IMR-90 (cell line): Measurements from ENCODE around the gene PEAK3. TPM values are rescaled to one million over a fixed set of nuclear protein-coding genes. Genes with fewer than 3 reads are reported as not detected.

ENCODE experiments used
- ATAC-seq: fragments of 200-7000 bp; cut with Tn5 transposase; 2 replicates; pipeline ENCODE4 v1.9.1; 2020; ENCODE audit warnings: low read depth, mild to moderate bottlenecking, moderate library complexity
- BruUV-seq: library from RNA; stranded (reverse); fragments of 400-500 nt; replicated peaks from 2 replicates; lab custom pipeline; 2021; lab: Mats Ljungman, UMichigan
- CTCF ChIA-PET: fragments of 300-600 bp; formaldehyde crosslinking; extraction: SDS; loops from one replicate; lab custom pipeline; 2021; ENCODE audit warnings: antibody characterized with exemption; lab: Yijun Ruan, JAX
- POLR2A ChIA-PET: fragments of 300-600 bp; sonication (Branson Sonifier 250); formaldehyde crosslinking; loops from one replicate; lab custom pipeline; 2022; ENCODE audit warnings: antibody characterized with exemption; ENCODE audit not compliant: unreplicated experiment; lab: Charles Lee
- DNase-seq: peaks from one replicate; pipeline ENCODE4 v3.0.0; 2013
- H2AFZ ChIP-seq: replicated peaks from 2 replicates; pipeline ENCODE3; 2013; ENCODE audit warnings: low read length, mild to moderate bottlenecking; ENCODE audit not compliant: poor library complexity
- H2AK5ac ChIP-seq: 2 replicates; pipeline ENCODE4 v1.6.1; 2013; ENCODE audit warnings: low read depth, low read length, inconsistent platforms
- H2AK9ac ChIP-seq: replicated peaks from 2 replicates; pipeline ENCODE3; 2013; ENCODE audit warnings: mild to moderate bottlenecking, low read depth, low read length, moderate library complexity; ENCODE audit not compliant: poor library complexity
- H2BK120ac ChIP-seq: 2 replicates; pipeline ENCODE4 v1.6.1; 2013; ENCODE audit warnings: low read depth, low read length, inconsistent platforms
- H2BK15ac ChIP-seq: 3 replicates; pipeline ENCODE4 v1.6.1; 2013; ENCODE audit warnings: low read depth, low read length, inconsistent platforms
- H2BK20ac ChIP-seq: 2 replicates; pipeline ENCODE4 v1.6.1; 2013; ENCODE audit warnings: low read depth, mild to moderate bottlenecking, inconsistent platforms, low read length, moderate library complexity
- H2BK5ac ChIP-seq: 2 replicates; pipeline ENCODE4 v1.6.1; 2013; ENCODE audit warnings: mild to moderate bottlenecking, low read depth, low read length, inconsistent platforms; ENCODE audit not compliant: poor library complexity, severe bottlenecking
- H3K14ac ChIP-seq: replicated peaks from 2 replicates; pipeline ENCODE4 v1.6.1; 2013; ENCODE audit warnings: low read depth, low read length, inconsistent platforms
- H3K18ac ChIP-seq: 2 replicates; pipeline ENCODE4 v1.6.1; 2013; ENCODE audit warnings: low read depth, low read length, control low read depth
- H3K23ac ChIP-seq: 2 replicates; pipeline ENCODE4 v1.6.1; 2013; ENCODE audit warnings: low read depth, low read length, inconsistent platforms
- H3K27ac ChIP-seq: 2 replicates; pipeline ENCODE4 v1.5.1; 2013; ENCODE audit warnings: mild to moderate bottlenecking, control low read depth, low read length; ENCODE audit not compliant: insufficient read depth
- H3K27me3 ChIP-seq: 2 replicates; pipeline ENCODE4 v1.6.1; 2013; ENCODE audit warnings: low read length; ENCODE audit not compliant: control insufficient read depth, insufficient read depth
- H3K36me3 ChIP-seq: 2 replicates; pipeline ENCODE4 v1.6.1; 2013; ENCODE audit warnings: low read length, mixed read lengths; ENCODE audit not compliant: control insufficient read depth, insufficient read depth
- H3K4ac ChIP-seq: 2 replicates; pipeline ENCODE4 v1.6.1; 2013; ENCODE audit warnings: low read depth, low read length, inconsistent platforms
- H3K4me1 ChIP-seq: 2 replicates; pipeline ENCODE4 v1.6.1; 2013; ENCODE audit warnings: low read length, mixed read lengths; ENCODE audit not compliant: control insufficient read depth, insufficient read depth
- H3K4me2 ChIP-seq: 2 replicates; pipeline ENCODE4 v1.6.1; 2013; ENCODE audit warnings: low read depth, mild to moderate bottlenecking, control low read depth, low read length, moderate library complexity
- H3K4me3 ChIP-seq: 2 replicates; pipeline ENCODE4 v1.5.1; 2013; ENCODE audit warnings: low read depth, mild to moderate bottlenecking, control low read depth, low read length, moderate library complexity; ENCODE audit not compliant: insufficient read depth
- H3K56ac ChIP-seq: 2 replicates; pipeline ENCODE4 v1.6.1; 2013; ENCODE audit warnings: low read length, inconsistent platforms; ENCODE audit not compliant: insufficient read depth; ENCODE audit errors: extremely low read depth
- H3K79me1 ChIP-seq, 2 experiments: 2 replicates each; pipeline ENCODE4 v1.6.1; 2013; ENCODE audit warnings: low read length in 2 of 2, inconsistent platforms in 1 of 2, low read depth in 1 of 2
- H3K9ac ChIP-seq: 2 replicates; pipeline ENCODE4 v1.6.1; 2013; ENCODE audit warnings: low read depth, low read length, control low read depth
- H3K9me1 ChIP-seq: 2 replicates; pipeline ENCODE4 v1.6.1; 2013; ENCODE audit warnings: low read length, inconsistent platforms; ENCODE audit not compliant: insufficient read depth
- H3K9me3 ChIP-seq: 2 replicates; pipeline ENCODE4 v1.6.1; 2013; ENCODE audit warnings: low read length; ENCODE audit not compliant: control insufficient read depth, insufficient read depth
- H4K20me1 ChIP-seq: 2 replicates; pipeline ENCODE4 v1.6.1; 2013; ENCODE audit warnings: low read length, inconsistent platforms; ENCODE audit not compliant: insufficient read depth
- H4K5ac ChIP-seq: 2 replicates; pipeline ENCODE4 v1.6.1; 2013; ENCODE audit warnings: mild to moderate bottlenecking, low read depth, low read length, control low read depth
- H4K8ac ChIP-seq, 2 experiments: 2 replicates each; pipeline ENCODE4 v1.6.1; 2013; ENCODE audit warnings: low read depth in 2 of 2, low read length in 2 of 2, control low read depth in 1 of 2, inconsistent platforms in 1 of 2
- H4K91ac ChIP-seq: 2 replicates; pipeline ENCODE4 v1.6.1; 2013; ENCODE audit warnings: low read depth, low read length, inconsistent platforms; ENCODE audit not compliant: insufficient read depth
- BHLHE40 ChIP-seq: fragments of 150-350 bp; IDR thresholded peaks from 2 replicates; pipeline ENCODE4 v1.6.1; 2016; ENCODE audit warnings: mild to moderate bottlenecking, low read depth, low read length
- CEBPB ChIP-seq: IDR thresholded peaks from 2 replicates; pipeline ENCODE4 v1.6.1; 2012; ENCODE audit warnings: low read depth, low read length, improper control_type of control experiment
- MAFK ChIP-seq: IDR thresholded peaks from 2 replicates; pipeline ENCODE4 v1.6.1; 2012; ENCODE audit warnings: low read depth, low read length, improper control_type of control experiment
- MAZ ChIP-seq: IDR thresholded peaks from 2 replicates; pipeline ENCODE4 v1.6.1; 2012; ENCODE audit warnings: low read depth, mild to moderate bottlenecking, low read length, improper control_type of control experiment, moderate library complexity, borderline replicate concordance
- MXI1 ChIP-seq: IDR thresholded peaks from 2 replicates; pipeline ENCODE4 v1.6.1; 2012; ENCODE audit warnings: low read depth, mild to moderate bottlenecking, low read length, moderate library complexity, borderline replicate concordance
- NFE2L2 ChIP-seq: fragments of 150-350 bp; IDR thresholded peaks from 2 replicates; pipeline ENCODE4 v1.6.1; 2016; ENCODE audit warnings: low read depth, mild to moderate bottlenecking, low read length
- RAD21 ChIP-seq: IDR thresholded peaks from 2 replicates; pipeline ENCODE4 v1.6.1; 2012; ENCODE audit warnings: low read length, improper control_type of control experiment
- RFX5 ChIP-seq: IDR thresholded peaks from 2 replicates; pipeline ENCODE4 v1.8.0; 2012; ENCODE audit warnings: low read depth, mild to moderate bottlenecking, low read length, moderate library complexity
- SMC3 ChIP-seq: fragments of 150-350 bp; IDR thresholded peaks from 2 replicates; pipeline ENCODE4 v1.6.1; 2016; ENCODE audit warnings: low read depth, mild to moderate bottlenecking, antibody characterized with exemption, low read length, moderate library complexity
- WGBS, 2 experiments: methylation state at CpG; one replicate each; pipeline versions ENCODE4 v1.1.5 to v1.1.7; 2013; ENCODE audit warnings: missing lambda C conversion rate in 2 of 2; ENCODE audit not compliant: insufficient read length in 1 of 2; ENCODE audit errors: extremely low coverage in 2 of 2; 5-methylcytosine and 5-hydroxymethylcytosine counted together
- dilution Hi-C: fragments of 300-500 bp; cut with HindIII; formaldehyde crosslinking; loops from one replicate; pipeline ENCODE4 v1.14.3; 2018; ENCODE audit warnings: low sequenced_read_pairs; ENCODE audit not compliant: unreplicated experiment
- in situ Hi-C: fragments of 300-500 bp; cut with MboI; formaldehyde crosslinking; loops from 3 replicates; pipeline ENCODE4 v1.14.3; 2019; ENCODE audit warnings: low sequenced_read_pairs, inconsistent platforms, mixed read lengths
- intact Hi-C: fragments of 100-400 bp; cut with micrococcal nuclease; formaldehyde crosslinking; loops from 2 replicates; pipeline ENCODE4 v1.10.0; 2022
- polyA plus RNA-seq, 3 experiments: library from polyadenylated mRNA; depleted of rRNA; stranded (reverse); fragments of >200 nt; gene quantifications; 2 replicates each; pipeline ENCODE4 v1.2.3, GENCODE V29; 2012; ENCODE audit warnings: low replicate concordance in 1 of 3
- total RNA-seq: library from RNA; depleted of rRNA; stranded (reverse); fragments of >200 nt; gene quantifications from 2 replicates; pipeline ENCODE4 v1.2.3, GENCODE V29; 2012
- TF ChIP-seq, protein P1 (sequence below): fragments of 150-350 bp; IDR thresholded peaks from 2 replicates; pipeline ENCODE4 v1.6.1; 2017; ENCODE audit warnings: mild to moderate bottlenecking, antibody characterized with exemption, low read length, low read depth

The PEAK3 gene
- total and polyA plus RNA-seq, 2 of the 4 experiments (the other 2 are of a cell fraction) = under 0.01 to 0.09 TPM

DNA sequence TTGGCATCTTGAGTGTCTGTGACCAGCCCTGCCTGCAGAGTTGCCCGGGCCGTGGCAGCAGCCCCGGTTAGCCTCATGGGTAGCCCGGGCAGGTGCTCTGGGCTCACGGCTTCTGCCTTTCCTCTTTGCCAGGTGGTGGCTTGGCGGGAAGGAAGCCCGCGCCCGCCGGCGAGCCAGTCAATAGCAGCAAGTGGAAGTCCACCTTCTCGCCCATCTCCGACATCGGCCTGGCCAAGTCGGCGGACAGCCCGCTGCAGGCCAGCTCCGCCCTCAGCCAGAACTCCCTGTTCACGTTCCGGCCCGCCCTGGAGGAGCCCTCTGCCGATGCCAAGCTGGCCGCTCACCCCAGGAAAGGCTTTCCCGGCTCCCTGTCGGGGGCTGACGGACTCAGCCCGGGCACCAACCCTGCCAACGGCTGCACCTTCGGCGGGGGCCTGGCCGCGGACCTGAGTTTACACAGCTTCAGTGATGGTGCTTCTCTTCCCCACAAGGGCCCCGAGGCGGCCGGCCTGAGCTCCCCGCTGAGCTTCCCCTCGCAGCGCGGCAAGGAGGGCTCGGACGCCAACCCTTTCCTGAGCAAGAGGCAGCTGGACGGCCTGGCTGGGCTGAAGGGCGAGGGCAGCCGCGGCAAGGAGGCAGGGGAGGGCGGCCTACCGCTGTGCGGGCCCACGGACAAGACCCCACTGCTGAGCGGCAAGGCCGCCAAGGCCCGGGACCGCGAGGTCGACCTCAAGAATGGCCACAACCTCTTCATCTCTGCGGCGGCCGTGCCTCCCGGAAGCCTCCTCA, 55.7 kb downstream of the PEAK3 start:
- POLR2A ChIA-PET = no interaction called here
- no TSS peak for BruUV-seq
- TF ChIP-seq CEBPB (no peak), NFE2L2 (no peak), MAZ (no peak), BHLHE40 (no peak), RFX5 (no peak), MXI1 (no peak), RAD21 (no peak), SMC3 (no peak), MAFK (no peak)
- TF ChIP-seq, protein P1, sequence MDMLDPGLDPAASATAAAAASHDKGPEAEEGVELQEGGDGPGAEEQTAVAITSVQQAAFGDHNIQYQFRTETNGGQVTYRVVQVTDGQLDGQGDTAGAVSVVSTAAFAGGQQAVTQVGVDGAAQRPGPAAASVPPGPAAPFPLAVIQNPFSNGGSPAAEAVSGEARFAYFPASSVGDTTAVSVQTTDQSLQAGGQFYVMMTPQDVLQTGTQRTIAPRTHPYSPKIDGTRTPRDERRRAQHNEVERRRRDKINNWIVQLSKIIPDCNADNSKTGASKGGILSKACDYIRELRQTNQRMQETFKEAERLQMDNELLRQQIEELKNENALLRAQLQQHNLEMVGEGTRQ = no peak

More for the DNA sequence above, 55.7 kb downstream of the PEAK3 start:
- H3K4me2 ChIP-seq = no peak overlapping the region
- no peak overlapping the region for H4K5ac ChIP-seq
- no peak overlapping the region for H2BK20ac ChIP-seq
- ATAC-seq (no peak), DNase-seq (no peak)
- no peaks in the 10 kb centered on the region for H3K27me3 ChIP-seq
- H3K56ac ChIP-seq = no peak overlapping the region
- CTCF ChIA-PET = interaction anchor here (0.6 kb wide), 1 partner anchor 88 kb away, joined by 7 read pairs; no protein-coding TSS in a partner anchor
- no peak overlapping the region for H2AK5ac ChIP-seq
- no peak overlapping the region for H4K8ac ChIP-seq
- no peak overlapping the region for H2BK15ac ChIP-seq
- intact Hi-C loops = no loop called here
- WGBS, 2 experiments = 93% methylated on average over 38 of the region's 59 CpGs; no CpG with 5 or more reads in 1 of the 2 experiments
- H2BK120ac ChIP-seq = no peak overlapping the region
- H3K27ac ChIP-seq = no peak overlapping the region
- no peak overlapping the region for H3K23ac ChIP-seq
- peaks cover 77% of the 10 kb centered on the region for H3K36me3 ChIP-seq
- H4K20me1 ChIP-seq = peaks cover 16% of the 10 kb centered on the region
- no peak overlapping the region for H2AK9ac ChIP-seq
- no peak overlapping the region for H3K18ac ChIP-seq
- H3K79me1 ChIP-seq = peaks cover 9 to 19% of the 10 kb centered on the region in 2 experiments; a peak in 3 of 4 replicates
- dilution Hi-C loops = no loop called here
- no peak overlapping the region for H4K91ac ChIP-seq
- H3K4me3 ChIP-seq = no peak overlapping the region
- H3K9me3 ChIP-seq = no peaks in the 10 kb centered on the region
- H2AFZ ChIP-seq = no peak overlapping the region
- no peak overlapping the region for H2BK5ac ChIP-seq
- H3K9me1 ChIP-seq = no peaks in the 10 kb centered on the region
- H3K4me1 ChIP-seq = no peaks in the 10 kb centered on the region
- no peak overlapping the region for H3K4ac ChIP-seq
- in situ Hi-C loops = no loop called here
- no peak overlapping the region for H3K9ac ChIP-seq
- no peak overlapping the region for H3K14ac ChIP-seq
